Endothelial cell of umbilical vein (primary cell): Measurements from ENCODE around the gene ABL1.
A peak's percentile ranks its signal among the peaks of the same experiment; 100 is the strongest.

Experiments
- CTCF ChIP-seq, 2 donors: IDR thresholded peaks; 1 replicate in 1 of 2; 2 replicates in 1 of 2; pipeline ENCODE4 v1.5.1; 2011; ENCODE audit warnings: low read length in 2 of 2, mild to moderate bottlenecking in 2 of 2, moderate library complexity in 2 of 2, control low read depth in 1 of 2, inconsistent platforms in 1 of 2, low read depth in 1 of 2; ENCODE audit not compliant: insufficient read depth in 1 of 2; ENCODE audit errors: extremely low read depth in 1 of 2
- EZH2 ChIP-seq: IDR thresholded peaks from 2 replicates; pipeline ENCODE4 v1.6.1; 2012; ENCODE audit warnings: borderline replicate concordance, low read depth, mild to moderate bottlenecking, moderate library complexity, low read length, inconsistent platforms; ENCODE audit not compliant: severe bottlenecking
- FOS ChIP-seq: IDR thresholded peaks from 2 replicates; pipeline ENCODE4 v1.6.1; 2011; ENCODE audit warnings: mild to moderate bottlenecking, low read length, moderate library complexity, borderline replicate concordance; ENCODE audit not compliant: insufficient read depth
- GATA2 ChIP-seq: IDR thresholded peaks from 2 replicates; pipeline ENCODE4 v1.7.0; 2011; ENCODE audit warnings: low read depth, mild to moderate bottlenecking, moderate library complexity, mixed read lengths, low read length; ENCODE audit not compliant: insufficient read length, insufficient read depth
- JUN ChIP-seq: IDR thresholded peaks from 2 replicates; pipeline ENCODE4 v1.6.1; 2011; ENCODE audit warnings: borderline replicate concordance, low read depth; ENCODE audit not compliant: insufficient read length, insufficient read depth
- MAX ChIP-seq: IDR thresholded peaks from 2 replicates; pipeline ENCODE4 v1.6.1; 2011; ENCODE audit not compliant: insufficient read depth, insufficient read length
- MYC ChIP-seq: IDR thresholded peaks from one replicate; pipeline ENCODE4 v1.6.1; 2011; ENCODE audit warnings: mild to moderate bottlenecking, low read depth, low read length
- POLR2A ChIP-seq: IDR thresholded peaks from 2 replicates; pipeline ENCODE4 v1.6.1; 2012; ENCODE audit warnings: low read depth, mild to moderate bottlenecking, control low read depth, low read length
- POLR2AphosphoS5 ChIP-seq: IDR thresholded peaks from 2 replicates; pipeline ENCODE4 v1.6.1; 2012; ENCODE audit warnings: low read depth, mild to moderate bottlenecking, control low read depth, low read length, moderate library complexity; ENCODE audit not compliant: insufficient read depth

GRCh38 chr9:130860458-130861316, 25.6 kb downstream of the ABL1 start:
- TF ChIP-seq CTCF (IDR thresholded peaks at IDR 0.05; ENCODE audit: extremely low read depth in 1 of 2, insufficient read depth in 1 of 2, low read depth in 1 of 2, low read length in 2 of 2) = peak in 1 of 2 donors; percentile 34
- TF ChIP-seq POLR2A = no peak
- no peak for TF ChIP-seq MYC
- peak; percentile 64 for TF ChIP-seq POLR2AphosphoS5
- TF ChIP-seq EZH2 = no peak
- no peak for TF ChIP-seq MAX
- peak; percentile 26 for TF ChIP-seq JUN
- TF ChIP-seq GATA2 = no peak
- peak; percentile 37 for TF ChIP-seq FOS
